IMR-90 (cell line): ENCODE data around the gene ATP11B. TPM values are rescaled to one million over a fixed set of nuclear protein-coding genes. Genes with fewer than 3 reads are reported as not detected.

Experiments used
- ATAC-seq: fragments of 200-7000 bp; cut with Tn5 transposase; 2 replicates; pipeline ENCODE4 v1.9.1; 2020; ENCODE audit warnings: low read depth, mild to moderate bottlenecking, moderate library complexity
- BruUV-seq: library from RNA; stranded (reverse); fragments of 400-500 nt; replicated peaks from 2 replicates; lab custom pipeline; 2021; lab: Mats Ljungman, UMichigan
- CTCF ChIA-PET: fragments of 300-600 bp; formaldehyde crosslinking; extraction: SDS; loops from one replicate; lab custom pipeline; 2021; ENCODE audit warnings: antibody characterized with exemption; lab: Yijun Ruan, JAX
- POLR2A ChIA-PET: fragments of 300-600 bp; sonication (Branson Sonifier 250); formaldehyde crosslinking; loops from one replicate; lab custom pipeline; 2022; ENCODE audit warnings: antibody characterized with exemption; ENCODE audit not compliant: unreplicated experiment; lab: Charles Lee
- DNase-seq: peaks from one replicate; pipeline ENCODE4 v3.0.0; 2013
- H2AFZ ChIP-seq: replicated peaks from 2 replicates; pipeline ENCODE3; 2013; ENCODE audit warnings: low read length, mild to moderate bottlenecking; ENCODE audit not compliant: poor library complexity
- H2AK5ac ChIP-seq: 2 replicates; pipeline ENCODE4 v1.6.1; 2013; ENCODE audit warnings: low read depth, low read length, inconsistent platforms
- H2AK9ac ChIP-seq: replicated peaks from 2 replicates; pipeline ENCODE3; 2013; ENCODE audit warnings: mild to moderate bottlenecking, low read depth, low read length, moderate library complexity; ENCODE audit not compliant: poor library complexity
- H2BK120ac ChIP-seq: 2 replicates; pipeline ENCODE4 v1.6.1; 2013; ENCODE audit warnings: low read depth, low read length, inconsistent platforms
- H2BK15ac ChIP-seq: 3 replicates; pipeline ENCODE4 v1.6.1; 2013; ENCODE audit warnings: low read depth, low read length, inconsistent platforms
- H2BK20ac ChIP-seq: 2 replicates; pipeline ENCODE4 v1.6.1; 2013; ENCODE audit warnings: low read depth, mild to moderate bottlenecking, inconsistent platforms, low read length, moderate library complexity
- H2BK5ac ChIP-seq: 2 replicates; pipeline ENCODE4 v1.6.1; 2013; ENCODE audit warnings: mild to moderate bottlenecking, low read depth, low read length, inconsistent platforms; ENCODE audit not compliant: poor library complexity, severe bottlenecking
- H3K14ac ChIP-seq: replicated peaks from 2 replicates; pipeline ENCODE4 v1.6.1; 2013; ENCODE audit warnings: low read depth, low read length, inconsistent platforms
- H3K18ac ChIP-seq: 2 replicates; pipeline ENCODE4 v1.6.1; 2013; ENCODE audit warnings: low read depth, low read length, control low read depth
- H3K23ac ChIP-seq: 2 replicates; pipeline ENCODE4 v1.6.1; 2013; ENCODE audit warnings: low read depth, low read length, inconsistent platforms
- H3K27ac ChIP-seq: 2 replicates; pipeline ENCODE4 v1.5.1; 2013; ENCODE audit warnings: mild to moderate bottlenecking, control low read depth, low read length; ENCODE audit not compliant: insufficient read depth
- H3K27me3 ChIP-seq: 2 replicates; pipeline ENCODE4 v1.6.1; 2013; ENCODE audit warnings: low read length; ENCODE audit not compliant: control insufficient read depth, insufficient read depth
- H3K36me3 ChIP-seq: 2 replicates; pipeline ENCODE4 v1.6.1; 2013; ENCODE audit warnings: low read length, mixed read lengths; ENCODE audit not compliant: control insufficient read depth, insufficient read depth
- H3K4ac ChIP-seq: 2 replicates; pipeline ENCODE4 v1.6.1; 2013; ENCODE audit warnings: low read depth, low read length, inconsistent platforms
- H3K4me1 ChIP-seq: 2 replicates; pipeline ENCODE4 v1.6.1; 2013; ENCODE audit warnings: low read length, mixed read lengths; ENCODE audit not compliant: control insufficient read depth, insufficient read depth
- H3K4me2 ChIP-seq: 2 replicates; pipeline ENCODE4 v1.6.1; 2013; ENCODE audit warnings: low read depth, mild to moderate bottlenecking, control low read depth, low read length, moderate library complexity
- H3K4me3 ChIP-seq: 2 replicates; pipeline ENCODE4 v1.5.1; 2013; ENCODE audit warnings: low read depth, mild to moderate bottlenecking, control low read depth, low read length, moderate library complexity; ENCODE audit not compliant: insufficient read depth
- H3K56ac ChIP-seq: 2 replicates; pipeline ENCODE4 v1.6.1; 2013; ENCODE audit warnings: low read length, inconsistent platforms; ENCODE audit not compliant: insufficient read depth; ENCODE audit errors: extremely low read depth
- H3K79me1 ChIP-seq, 2 experiments: 2 replicates each; pipeline ENCODE4 v1.6.1; 2013; ENCODE audit warnings: low read length in 2 of 2, inconsistent platforms in 1 of 2, low read depth in 1 of 2
- H3K9ac ChIP-seq: 2 replicates; pipeline ENCODE4 v1.6.1; 2013; ENCODE audit warnings: low read depth, low read length, control low read depth
- H3K9me1 ChIP-seq: 2 replicates; pipeline ENCODE4 v1.6.1; 2013; ENCODE audit warnings: low read length, inconsistent platforms; ENCODE audit not compliant: insufficient read depth
- H3K9me3 ChIP-seq: 2 replicates; pipeline ENCODE4 v1.6.1; 2013; ENCODE audit warnings: low read length; ENCODE audit not compliant: control insufficient read depth, insufficient read depth
- H4K20me1 ChIP-seq: 2 replicates; pipeline ENCODE4 v1.6.1; 2013; ENCODE audit warnings: low read length, inconsistent platforms; ENCODE audit not compliant: insufficient read depth
- H4K5ac ChIP-seq: 2 replicates; pipeline ENCODE4 v1.6.1; 2013; ENCODE audit warnings: mild to moderate bottlenecking, low read depth, low read length, control low read depth
- H4K8ac ChIP-seq, 2 experiments: 2 replicates each; pipeline ENCODE4 v1.6.1; 2013; ENCODE audit warnings: low read depth in 2 of 2, low read length in 2 of 2, control low read depth in 1 of 2, inconsistent platforms in 1 of 2
- H4K91ac ChIP-seq: 2 replicates; pipeline ENCODE4 v1.6.1; 2013; ENCODE audit warnings: low read depth, low read length, inconsistent platforms; ENCODE audit not compliant: insufficient read depth
- BHLHE40 ChIP-seq: fragments of 150-350 bp; IDR thresholded peaks from 2 replicates; pipeline ENCODE4 v1.6.1; 2016; ENCODE audit warnings: mild to moderate bottlenecking, low read depth, low read length
- CEBPB ChIP-seq: IDR thresholded peaks from 2 replicates; pipeline ENCODE4 v1.6.1; 2012; ENCODE audit warnings: low read depth, low read length, improper control_type of control experiment
- ELK1 ChIP-seq: fragments of 150-350 bp; IDR thresholded peaks from 2 replicates; pipeline ENCODE4 v1.6.1; 2016; ENCODE audit warnings: low read depth, mild to moderate bottlenecking, low read length, moderate library complexity, borderline replicate concordance
- MAFK ChIP-seq: IDR thresholded peaks from 2 replicates; pipeline ENCODE4 v1.6.1; 2012; ENCODE audit warnings: low read depth, low read length, improper control_type of control experiment
- MAZ ChIP-seq: IDR thresholded peaks from 2 replicates; pipeline ENCODE4 v1.6.1; 2012; ENCODE audit warnings: low read depth, mild to moderate bottlenecking, low read length, improper control_type of control experiment, moderate library complexity, borderline replicate concordance
- RFX5 ChIP-seq: IDR thresholded peaks from 2 replicates; pipeline ENCODE4 v1.8.0; 2012; ENCODE audit warnings: low read depth, mild to moderate bottlenecking, low read length, moderate library complexity
- SMC3 ChIP-seq: fragments of 150-350 bp; IDR thresholded peaks from 2 replicates; pipeline ENCODE4 v1.6.1; 2016; ENCODE audit warnings: low read depth, mild to moderate bottlenecking, antibody characterized with exemption, low read length, moderate library complexity
- WGBS, 2 experiments: methylation state at CpG; one replicate each; pipeline versions ENCODE4 v1.1.5 to v1.1.7; 2013; ENCODE audit warnings: missing lambda C conversion rate in 2 of 2; ENCODE audit not compliant: insufficient read length in 1 of 2; ENCODE audit errors: extremely low coverage in 2 of 2; 5-methylcytosine and 5-hydroxymethylcytosine counted together
- dilution Hi-C: fragments of 300-500 bp; cut with HindIII; formaldehyde crosslinking; loops from one replicate; pipeline ENCODE4 v1.14.3; 2018; ENCODE audit warnings: low sequenced_read_pairs; ENCODE audit not compliant: unreplicated experiment
- in situ Hi-C: fragments of 300-500 bp; cut with MboI; formaldehyde crosslinking; loops from 3 replicates; pipeline ENCODE4 v1.14.3; 2019; ENCODE audit warnings: low sequenced_read_pairs, inconsistent platforms, mixed read lengths
- intact Hi-C: fragments of 100-400 bp; cut with micrococcal nuclease; formaldehyde crosslinking; loops from 2 replicates; pipeline ENCODE4 v1.10.0; 2022
- polyA plus RNA-seq, 3 experiments: library from polyadenylated mRNA; depleted of rRNA; stranded (reverse); fragments of >200 nt; gene quantifications; 2 replicates each; pipeline ENCODE4 v1.2.3, GENCODE V29; 2012; ENCODE audit warnings: low replicate concordance in 1 of 3
- total RNA-seq: library from RNA; depleted of rRNA; stranded (reverse); fragments of >200 nt; gene quantifications from 2 replicates; pipeline ENCODE4 v1.2.3, GENCODE V29; 2012

ATP11B gene
- total and polyA plus RNA-seq, 2 of the 4 experiments (the other 2 are of a cell fraction): 10.0 to 39.6 TPM

GRCh38 chr3:182892226-182892625, 98.9 kb downstream of the ATP11B start:
- Histone ChIP-seq H3K9me1 (no peaks in the 10 kb centered on the region), H3K23ac (no peak overlapping the region), H4K91ac (no peak overlapping the region; the same call in 1 of the 2 replicates), H2AK9ac (no peak overlapping the region), H2BK5ac (no peak overlapping the region), H2BK15ac (no peak overlapping the region), H3K79me1 (no peaks in the 10 kb centered on the region; a peak in 1 of 4 replicates), H3K27ac (no peak overlapping the region), H4K5ac (no peak overlapping the region), H3K36me3 (peaks cover 3% of the 10 kb centered on the region; the same call in 1 of the 2 replicates), H2BK120ac (no peak overlapping the region), H3K4ac (no peak overlapping the region), H3K27me3 (no peaks in the 10 kb centered on the region), H3K18ac (no peak overlapping the region), H3K9me3 (no peaks in the 10 kb centered on the region), H3K4me3 (no peak overlapping the region), H3K14ac (no peak overlapping the region), H4K8ac (no peak overlapping the region; a peak in 1 of 4 replicates), H2BK20ac (no peak overlapping the region), H2AK5ac (no peak overlapping the region), H3K4me2 (no peak overlapping the region), H3K4me1 (no peaks in the 10 kb centered on the region), H3K56ac (no peak overlapping the region), H2AFZ (no peak overlapping the region), H4K20me1 (no peaks in the 10 kb centered on the region), H3K9ac (no peak overlapping the region)
- ChIA-PET POLR2A (no interaction called here), CTCF (interaction anchor here (0.7 kb wide), 1 partner anchor 982 kb away, joined by 4 read pairs; no protein-coding TSS in a partner anchor)
- dilution Hi-C loops: no loop called here
- no peak for DNase-seq
- in situ Hi-C loops: no loop called here
- no CpG with 5 or more reads among the region's 4 CpGs for WGBS, 2 experiments
- intact Hi-C loops: no loop called here
- TF ChIP-seq MAZ: no peak
- no peak for TF ChIP-seq RFX5
- TF ChIP-seq SMC3: no peak
- no peak for TF ChIP-seq CEBPB
- no peak for TF ChIP-seq MAFK
- TF ChIP-seq ELK1: no peak
- TF ChIP-seq BHLHE40: no peak
- BruUV-seq: no TSS peak
- ATAC-seq: 0 out of 2 replicates have a peak, but pooled peaks have one; percentile 42
